HG02943 (cell line): ENCODE data around the gene ZRANB1.

ENCODE experiments used
- ATAC-seq: cut with Tn5 transposase; IDR thresholded peaks from one replicate; pipeline ENCODE4 v1.9.1; 2021; ENCODE audit warnings: mild to moderate bottlenecking, low read depth, moderate library complexity; ENCODE audit not compliant: unreplicated experiment

ZRANB1 gene

GRCh38 chr10:125003901-125004467 lies 62.1 kb downstream of the ZRANB1 start:
- ATAC-seq, result no peak

DNA sequence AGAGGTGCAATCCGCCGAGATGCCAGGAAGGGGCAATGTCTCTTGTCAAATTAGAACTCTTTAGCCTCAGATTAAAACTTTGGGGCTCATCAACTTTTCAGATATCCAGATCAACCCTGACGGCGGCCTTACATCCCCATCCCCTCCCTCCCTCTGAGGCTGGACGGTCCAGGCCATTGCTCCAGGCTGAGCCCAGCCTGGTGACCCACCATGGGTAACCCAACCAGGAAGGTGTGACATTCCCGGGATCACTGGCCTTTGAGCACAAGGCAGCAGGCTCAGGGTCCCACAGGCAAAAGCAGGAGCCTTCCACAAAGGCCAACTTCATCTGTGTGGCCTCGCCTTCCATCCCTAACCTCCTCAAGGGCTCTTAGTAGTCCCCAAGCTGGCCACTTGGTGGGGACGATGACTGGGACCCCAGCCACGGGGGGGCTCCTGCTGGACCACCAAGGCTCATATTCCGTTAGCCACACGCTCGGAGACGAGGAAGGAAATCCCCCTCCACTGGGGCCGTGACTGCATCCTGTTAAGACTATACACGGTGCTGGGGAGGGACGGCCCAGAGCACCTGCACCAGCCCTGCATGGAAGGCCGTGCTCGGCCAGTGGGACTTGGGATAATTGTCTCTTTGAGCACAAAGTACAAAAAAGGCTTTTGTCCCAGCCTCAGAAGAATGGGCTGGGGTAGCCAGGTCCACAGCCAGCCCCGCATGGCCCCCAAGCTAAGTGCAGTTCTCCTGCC lies 62.8 kb downstream of the ZRANB1 start:
- no peak for ATAC-seq

DNA sequence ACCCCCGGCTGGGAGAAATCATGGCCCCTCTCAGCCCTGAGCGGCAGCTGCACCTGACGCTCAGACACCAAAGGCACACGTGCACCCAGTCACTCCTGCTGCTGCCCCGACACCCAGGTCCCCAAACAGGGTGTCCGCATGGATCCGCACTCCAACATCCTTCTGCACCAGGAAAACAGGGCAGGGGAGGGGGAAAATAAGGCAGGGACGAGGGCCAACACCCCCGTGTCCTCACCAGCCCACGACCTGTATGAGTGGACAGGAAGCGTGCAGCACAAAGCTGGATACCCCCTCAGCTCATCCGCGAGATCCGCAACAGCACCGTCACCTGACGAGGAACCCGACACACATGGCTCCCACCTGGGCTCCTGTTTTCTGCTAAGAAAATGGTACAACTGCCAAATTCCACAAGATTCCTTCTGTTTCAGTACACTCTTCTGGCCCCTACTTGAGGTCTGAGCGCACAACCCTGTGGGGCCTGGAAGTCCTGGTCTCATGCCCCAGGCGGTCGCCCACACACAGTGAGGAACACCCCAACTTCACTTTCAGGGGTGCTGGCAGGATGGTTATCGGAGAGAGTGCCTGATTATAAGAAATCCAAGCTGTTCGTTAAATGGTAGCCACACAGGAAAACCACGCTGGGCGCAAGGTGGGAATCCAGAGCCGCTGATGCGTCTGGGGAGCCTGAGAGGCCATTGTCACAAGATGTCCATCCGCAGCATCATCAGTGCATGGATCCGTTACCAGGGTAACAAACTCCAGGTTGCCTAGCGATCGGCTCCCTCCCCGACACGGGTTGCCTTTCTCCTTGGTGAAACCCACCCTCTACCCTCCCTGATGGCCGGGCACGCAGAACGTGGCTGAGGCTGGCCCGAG lies 63.6 kb downstream of the ZRANB1 start:
- ATAC-seq, result no peak

- ATAC-seq, result no peak
Measured at GRCh38 chr10:125006188-125006680, 64.3 kb downstream of the ZRANB1 start.

DNA sequence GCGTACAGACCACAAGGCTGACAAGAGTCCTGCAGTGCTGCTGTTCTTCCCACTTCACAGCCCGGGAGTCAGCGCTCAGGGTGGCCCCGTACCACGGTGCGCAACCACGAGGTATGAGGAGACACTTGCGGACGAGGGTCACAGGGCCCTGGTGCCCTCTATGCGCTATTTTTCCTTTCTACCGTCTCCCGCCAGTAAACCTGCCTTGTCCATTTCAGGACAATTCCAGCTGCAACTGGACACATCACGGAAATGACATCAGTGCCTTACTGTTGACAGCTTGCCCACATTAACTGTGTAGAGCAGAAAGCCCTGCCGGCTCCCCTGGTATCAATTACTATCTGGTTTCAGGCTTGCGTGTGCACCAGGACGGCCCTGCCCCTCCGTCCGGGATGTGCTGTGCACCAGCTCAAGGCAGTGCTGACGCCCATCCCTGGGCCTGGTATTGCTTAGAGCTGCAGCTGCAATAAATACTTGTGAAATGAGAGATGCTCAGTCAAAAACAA lies 65.1 kb downstream of the ZRANB1 start:
- ATAC-seq, result no peak

- ATAC-seq, result no peak
Measured at GRCh38 chr10:125007436-125007835, 65.5 kb downstream of the ZRANB1 start.

- ATAC-seq, result no peak
Measured at GRCh38 chr10:125008689-125009638, 67.0 kb downstream of the ZRANB1 start.

DNA sequence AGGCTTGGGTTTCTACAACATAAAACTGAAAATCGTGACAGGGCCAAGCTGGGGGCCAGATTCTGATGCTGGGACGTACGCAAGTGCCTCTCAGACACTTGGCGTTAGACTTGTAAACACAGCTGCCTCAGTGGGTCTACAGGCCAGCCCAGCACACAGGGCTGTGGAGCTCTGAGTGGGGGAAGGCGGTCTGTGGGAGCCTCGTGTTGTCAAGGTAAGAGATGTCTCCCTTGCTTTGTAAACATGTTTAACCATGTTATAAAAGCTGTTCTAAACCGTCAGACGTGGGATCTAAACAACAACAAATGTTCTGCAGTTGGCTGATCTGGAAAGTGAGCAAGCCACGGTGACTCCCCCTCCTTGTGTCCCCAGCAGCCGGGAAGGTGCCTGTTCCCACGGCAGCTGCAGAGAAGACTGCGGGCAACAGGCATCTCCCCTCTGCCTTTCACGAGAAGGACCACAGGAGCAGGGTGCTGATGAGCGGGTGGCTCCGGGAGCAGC lies 67.8 kb downstream of the ZRANB1 start:
- no peak for ATAC-seq

GRCh38 chr10:125010362-125010761 lies 68.4 kb downstream of the ZRANB1 start:
- no peak for ATAC-seq

- no peak for ATAC-seq
Measured at GRCh38 chr10:125011171-125011925, 69.4 kb downstream of the ZRANB1 start.

- ATAC-seq, result no peak
Measured at GRCh38 chr10:125011926-125012705, 70.2 kb downstream of the ZRANB1 start.

DNA sequence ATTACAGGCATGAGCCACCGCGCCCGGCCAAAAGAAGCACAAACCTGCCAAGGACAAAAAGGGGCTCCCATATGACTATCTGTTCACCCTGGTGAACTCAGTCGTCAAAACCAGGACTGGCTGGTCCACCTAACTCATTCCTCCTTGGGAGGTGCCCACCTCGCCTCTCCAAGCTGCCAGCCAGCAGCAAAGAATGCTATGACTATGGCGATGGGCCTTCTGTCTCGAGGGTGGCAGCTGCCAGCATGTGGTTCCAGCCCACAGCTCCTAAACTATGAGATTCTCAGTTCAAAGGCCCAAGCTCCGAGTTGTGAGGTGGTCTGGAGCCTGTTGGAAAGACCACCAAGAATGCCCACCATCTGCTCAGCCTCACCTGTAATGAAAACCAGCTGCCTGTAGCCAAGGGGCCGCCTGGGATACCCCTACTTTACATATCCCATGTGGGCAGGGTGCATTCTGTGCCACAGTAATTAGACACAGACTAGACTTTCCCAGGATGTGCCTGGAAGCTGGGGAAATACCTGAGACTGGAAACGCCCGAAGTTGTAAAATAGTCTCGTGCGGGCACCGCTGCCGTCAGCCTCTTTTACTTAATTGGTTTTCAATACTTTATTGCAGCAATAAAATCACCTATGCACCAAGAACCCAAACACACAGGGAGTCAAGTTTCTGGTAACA lies 71.1 kb downstream of the ZRANB1 start:
- ATAC-seq, result no peak

DNA sequence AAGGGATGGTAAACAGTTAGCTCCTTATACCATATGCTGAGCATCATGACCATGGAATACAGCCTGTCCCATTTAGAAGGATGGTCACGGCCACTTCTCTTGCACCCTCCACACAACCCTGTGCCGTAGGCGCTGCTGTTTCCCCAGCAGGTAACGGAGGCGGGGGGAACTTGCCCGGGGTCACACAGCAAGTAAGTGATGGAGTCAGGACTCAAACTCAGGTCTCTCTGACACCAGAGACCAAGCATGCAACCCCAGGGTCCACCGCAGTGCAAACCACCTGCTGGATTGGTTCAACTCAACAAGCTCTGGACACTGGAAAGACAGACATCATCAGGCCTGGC lies 71.6 kb downstream of the ZRANB1 start:
- ATAC-seq, result no peak

DNA sequence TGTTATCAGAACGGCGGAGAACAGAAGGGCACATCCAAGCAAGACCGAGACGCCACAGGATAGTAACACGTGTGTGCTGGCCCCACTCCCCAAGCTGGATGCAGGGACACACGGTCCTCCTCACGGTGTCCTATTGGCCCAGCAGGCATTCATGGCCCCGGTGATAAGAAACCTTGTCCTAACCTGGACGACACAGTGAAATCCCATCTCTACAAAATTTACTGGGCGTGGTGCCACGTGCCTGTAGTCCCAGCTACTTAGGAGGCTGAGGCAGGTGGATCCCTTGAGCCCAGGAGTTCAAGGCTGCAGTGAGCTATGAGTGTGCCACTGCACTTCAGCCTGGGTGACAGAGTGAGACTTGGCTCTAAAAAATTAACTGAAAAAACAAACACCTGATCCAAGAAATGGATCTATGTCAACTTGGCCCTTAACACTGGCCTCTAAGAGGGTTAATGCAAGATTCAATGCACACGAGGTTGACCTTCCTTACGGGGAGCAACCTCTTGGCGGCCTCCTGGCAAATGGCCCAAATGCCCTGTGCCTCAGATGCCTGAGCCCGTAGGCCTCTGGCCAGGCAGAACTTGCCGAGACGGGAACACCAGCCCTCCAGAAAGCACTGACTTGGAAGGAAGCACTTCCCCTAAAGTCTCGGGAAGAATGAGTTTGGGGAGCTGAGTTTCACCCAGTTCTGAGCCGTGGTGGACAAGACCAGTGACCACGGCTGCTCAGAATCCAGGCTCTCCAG lies 72.3 kb downstream of the ZRANB1 start:
- ATAC-seq, result no peak

GRCh38 chr10:125014836-125015355 lies 73.0 kb downstream of the ZRANB1 start:
- ATAC-seq, result no peak

GRCh38 chr10:125015356-125015944 lies 73.5 kb downstream of the ZRANB1 start:
- ATAC-seq, result no peak

DNA sequence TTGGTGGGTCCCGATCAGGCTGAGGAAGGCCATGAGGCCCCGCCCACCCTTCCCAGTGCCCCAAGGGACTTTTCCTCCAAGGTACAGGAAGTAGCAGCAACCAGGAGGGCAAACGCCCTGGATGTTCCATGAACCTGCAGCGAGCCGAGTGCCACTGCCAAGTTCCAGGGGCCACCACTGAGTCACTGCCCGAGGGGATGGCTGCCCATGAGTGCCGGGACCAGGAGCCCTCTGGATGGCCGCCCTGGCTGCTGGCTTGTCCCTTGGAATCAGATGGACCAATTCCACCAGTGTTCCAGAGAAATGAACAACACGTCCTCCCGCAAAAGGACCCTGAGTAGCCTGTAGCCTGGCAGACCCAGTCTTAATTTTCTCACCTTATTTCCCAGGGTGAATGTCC lies 74.2 kb downstream of the ZRANB1 start:
- no peak for ATAC-seq
